GM23248 (cell line): ENCODE data around the gene ANO2. TPM values are rescaled to one million over a fixed set of nuclear protein-coding genes. Genes with fewer than 3 reads are reported as not detected.

ENCODE experiments used
- DNase-seq: peaks from one replicate; pipeline ENCODE4 v3.0.0-alpha.2; 2015
- H2AFZ ChIP-seq: fragments of 200-600 bp; sonication (generic); 2 replicates; pipeline ENCODE4 v1.6.1; 2016; ENCODE audit warnings: antibody characterized with exemption
- H3F3A ChIP-seq: fragments of 200-600 bp; sonication (generic); 2 replicates; pipeline ENCODE4 v1.6.1; 2016; ENCODE audit warnings: mild to moderate bottlenecking, antibody characterized with exemption, mixed run types; ENCODE audit not compliant: insufficient read depth
- H3K27ac ChIP-seq: fragments of 200-600 bp; sonication (generic); 2 replicates; pipeline ENCODE4 v1.5.1; 2016; ENCODE audit warnings: mild to moderate bottlenecking
- H3K27me3 ChIP-seq: fragments of 200-600 bp; sonication (generic); replicated peaks from 2 replicates; pipeline ENCODE4 v1.6.1; 2016; ENCODE audit warnings: mild to moderate bottlenecking; ENCODE audit not compliant: insufficient read depth
- H3K36me3 ChIP-seq: fragments of 200-600 bp; sonication (generic); 2 replicates; pipeline ENCODE4 v1.6.1; 2016; ENCODE audit warnings: low read depth, mild to moderate bottlenecking
- H3K4me1 ChIP-seq: fragments of 200-600 bp; sonication (generic); 2 replicates; pipeline ENCODE4 v1.6.1; 2016; ENCODE audit warnings: mild to moderate bottlenecking; ENCODE audit not compliant: insufficient read depth
- H3K4me2 ChIP-seq: fragments of 200-600 bp; sonication (generic); one replicate; pipeline ENCODE4 v1.6.1; 2016; ENCODE audit warnings: mild to moderate bottlenecking; ENCODE audit not compliant: unreplicated experiment
- H3K4me3 ChIP-seq: fragments of 200-600 bp; sonication (generic); 2 replicates; pipeline ENCODE4 v1.5.1; 2016; ENCODE audit warnings: mild to moderate bottlenecking
- H3K79me2 ChIP-seq: fragments of 200-600 bp; sonication (generic); 2 replicates; pipeline ENCODE4 v1.6.1; 2016; ENCODE audit warnings: mild to moderate bottlenecking; ENCODE audit not compliant: insufficient read depth
- H3K9ac ChIP-seq: fragments of 200-600 bp; sonication (generic); 2 replicates; pipeline ENCODE4 v1.6.1; 2016; ENCODE audit warnings: mild to moderate bottlenecking
- H3K9me2 ChIP-seq: fragments of 200-600 bp; sonication (generic); 2 replicates; pipeline ENCODE4 v1.6.1; 2016; ENCODE audit warnings: mixed run types, mild to moderate bottlenecking, moderate library complexity; ENCODE audit not compliant: insufficient read depth
- H3K9me3 ChIP-seq: fragments of 200-600 bp; sonication (generic); one replicate; pipeline ENCODE4 v1.6.1; 2017; ENCODE audit warnings: low read depth
- H4K20me1 ChIP-seq: fragments of 200-600 bp; sonication (generic); 2 replicates; pipeline ENCODE4 v1.6.0; 2016; ENCODE audit not compliant: insufficient read depth
- EZH2 ChIP-seq: fragments of 200-600 bp; sonication (generic); IDR thresholded peaks from 2 replicates; pipeline ENCODE4 v1.6.1; 2018; ENCODE audit warnings: antibody characterized with exemption, mild to moderate bottlenecking; ENCODE audit not compliant: insufficient read depth, poor library complexity, severe bottlenecking
- EZH2phosphoT487 ChIP-seq: fragments of 200-600 bp; sonication (generic); IDR thresholded peaks from 2 replicates; pipeline ENCODE4 v1.6.1; 2018; ENCODE audit warnings: antibody characterized with exemption, moderate library complexity, mild to moderate bottlenecking, low read depth; ENCODE audit not compliant: insufficient read depth
- WGBS, 2 experiments: methylation state at CpG; one replicate each; pipeline ENCODE4 v1.1.6; 2015 to 2017; ENCODE audit warnings: low lambda C conversion rate in 2 of 2, low coverage in 1 of 2; ENCODE audit errors: missing lambda C conversion rate in 2 of 2; 5-methylcytosine and 5-hydroxymethylcytosine counted together
- in situ Hi-C: fragments of 300-500 bp; cut with MboI; formaldehyde crosslinking; loops from 2 replicates; pipeline ENCODE4 v1.15.0; 2020
- polyA plus RNA-seq: library from polyadenylated mRNA; unstranded; fragments of >200 nt; fragmentation: Nextera tagmentation; extraction: Ambion mirVana; gene quantifications from 2 replicates; pipeline ENCODE4 v1.2.1, GENCODE V29; 2016
- total RNA-seq: library from RNA; depleted of rRNA; stranded (reverse); fragments of >200 nt; shearing (Covaris generic); gene quantifications from 2 replicates; pipeline ENCODE4 v1.2.3, GENCODE V29; 2014

The ANO2 gene
- total and polyA plus RNA-seq, 2 experiments from 2014 or later: not detected

DNA sequence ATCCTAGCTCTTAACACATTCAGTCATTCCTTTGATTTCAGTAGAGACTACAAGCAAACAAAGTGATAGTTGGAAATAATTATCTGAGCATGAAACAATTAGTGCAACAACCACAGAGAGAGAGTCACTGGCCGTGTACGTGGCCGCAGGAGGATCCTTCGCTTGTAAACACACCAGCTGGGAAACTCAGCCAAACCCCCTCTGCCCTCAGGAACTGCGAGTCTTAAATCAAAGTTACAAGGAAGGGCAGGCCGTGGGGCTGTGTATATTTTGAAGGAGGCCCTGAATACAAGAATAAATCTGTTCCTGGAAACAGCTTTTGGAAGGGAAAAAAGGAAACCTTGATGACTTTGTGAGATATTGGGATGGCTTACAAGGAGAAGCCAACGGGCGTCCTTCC, 164.5 kb downstream of the ANO2 start:
- no peaks in the 10 kb centered on the region for H3K79me2 ChIP-seq
- no peak for DNase-seq
- H4K20me1 ChIP-seq: no peaks in the 10 kb centered on the region
- H3K4me2 ChIP-seq: no peak overlapping the region
- no peak overlapping the region for H3K4me3 ChIP-seq
- H3K9me3 ChIP-seq: no peaks in the 10 kb centered on the region
- no peaks in the 10 kb centered on the region for H3K9me2 ChIP-seq
- 0 out of 2 replicates have a peak, but pooled peaks cover 3% of the 10 kb centered on the region for H3K27me3 ChIP-seq
- in situ Hi-C loops: no loop called here
- H2AFZ ChIP-seq: no peak overlapping the region
- WGBS, 2 experiments: 45 to 49% methylated on average over 8 of the region's 8 CpGs
- no peaks in the 10 kb centered on the region for H3K36me3 ChIP-seq
- H3F3A ChIP-seq: no peaks in the 10 kb centered on the region
- TF ChIP-seq EZH2 (no peak), EZH2phosphoT487 (no peak)
- H3K9ac ChIP-seq: no peak overlapping the region
- no peak overlapping the region for H3K27ac ChIP-seq
- no peaks in the 10 kb centered on the region for H3K4me1 ChIP-seq

- no peak overlapping the region for H3K4me2 ChIP-seq
- no peaks in the 10 kb centered on the region for H4K20me1 ChIP-seq
- H2AFZ ChIP-seq: no peak overlapping the region
- no peaks in the 10 kb centered on the region for H3K36me3 ChIP-seq
- no peak overlapping the region for H3K4me3 ChIP-seq
- no peaks in the 10 kb centered on the region for H3F3A ChIP-seq
- H3K9ac ChIP-seq: no peak overlapping the region
- no peaks in the 10 kb centered on the region for H3K9me2 ChIP-seq
- no peak for DNase-seq
- no peak for TF ChIP-seq EZH2phosphoT487
- TF ChIP-seq EZH2: no peak
- H3K9me3 ChIP-seq: no peaks in the 10 kb centered on the region
- in situ Hi-C loops: no loop called here
- H3K27ac ChIP-seq: no peak overlapping the region
- no peaks in the 10 kb centered on the region for H3K79me2 ChIP-seq
- H3K4me1 ChIP-seq: no peaks in the 10 kb centered on the region
- 58 to 63% methylated on average over 5 of the region's 5 CpGs for WGBS, 2 experiments
- 0 out of 2 replicates have a peak, but pooled peaks cover 3% of the 10 kb centered on the region for H3K27me3 ChIP-seq
Observed at GRCh38 chr12:5779401-5779800, 165.7 kb downstream of the ANO2 start.

DNA sequence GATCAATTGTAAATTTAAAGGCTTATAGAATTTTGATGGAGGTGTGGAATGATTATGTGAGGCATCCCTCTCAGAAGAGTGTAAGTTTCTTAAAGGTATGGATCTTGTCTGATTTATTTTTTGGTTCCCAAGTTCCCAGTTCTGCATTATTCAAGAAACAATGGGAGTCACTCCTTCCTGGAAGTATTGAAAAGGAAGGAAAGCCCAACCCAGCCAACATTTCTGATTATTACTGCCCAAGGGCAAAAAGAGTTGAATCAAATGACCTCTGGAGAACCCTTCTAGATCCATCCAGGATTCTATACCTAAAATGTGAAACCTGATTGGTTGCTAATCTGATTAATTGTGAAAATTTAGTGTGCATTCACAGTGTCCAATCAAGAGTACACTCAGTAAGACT, 166.2 kb downstream of the ANO2 start:
- no peaks in the 10 kb centered on the region for H3F3A ChIP-seq
- H3K9me3 ChIP-seq: no peaks in the 10 kb centered on the region
- no peak overlapping the region for H3K4me3 ChIP-seq
- no peaks in the 10 kb centered on the region for H3K9me2 ChIP-seq
- H3K79me2 ChIP-seq: no peaks in the 10 kb centered on the region
- H2AFZ ChIP-seq: no peak overlapping the region
- no peak for DNase-seq
- no peaks in the 10 kb centered on the region for H4K20me1 ChIP-seq
- no peak overlapping the region for H3K27ac ChIP-seq
- no peak for TF ChIP-seq EZH2phosphoT487
- no peak for TF ChIP-seq EZH2
- in situ Hi-C loops: no loop called here
- H3K27me3 ChIP-seq: 0 out of 2 replicates have a peak, but pooled peaks cover 3% of the 10 kb centered on the region
- H3K4me1 ChIP-seq: no peaks in the 10 kb centered on the region
- H3K36me3 ChIP-seq: no peaks in the 10 kb centered on the region
- H3K4me2 ChIP-seq: no peak overlapping the region
- H3K9ac ChIP-seq: no peak overlapping the region

GRCh38 chr12:5777451-5777850, 167.6 kb downstream of the ANO2 start:
- Histone ChIP-seq H3K4me1 (no peaks in the 10 kb centered on the region), H3K9me3 (no peaks in the 10 kb centered on the region), H3K9me2 (no peaks in the 10 kb centered on the region), H3K79me2 (no peaks in the 10 kb centered on the region), H3K27ac (no peak overlapping the region), H4K20me1 (no peaks in the 10 kb centered on the region), H2AFZ (no peak overlapping the region), H3F3A (no peaks in the 10 kb centered on the region), H3K4me3 (no peak overlapping the region), H3K27me3 (0 out of 2 replicates have a peak, but pooled peaks cover 3% of the 10 kb centered on the region), H3K4me2 (no peak overlapping the region), H3K36me3 (no peaks in the 10 kb centered on the region), H3K9ac (no peak overlapping the region)
- TF ChIP-seq EZH2 (no peak), EZH2phosphoT487 (no peak)
- in situ Hi-C loops: no loop called here
- DNase-seq: no peak
- 6 to 15% methylated on average over 3 of the region's 3 CpGs for WGBS, 2 experiments

GRCh38 chr12:5776091-5776490, 169.0 kb downstream of the ANO2 start:
- H3K4me2 ChIP-seq: no peak overlapping the region
- H3K36me3 ChIP-seq: no peaks in the 10 kb centered on the region
- no peak overlapping the region for H2AFZ ChIP-seq
- H3K9me2 ChIP-seq: no peaks in the 10 kb centered on the region
- H3K4me3 ChIP-seq: no peak overlapping the region
- H3K27ac ChIP-seq: no peak overlapping the region
- no peaks in the 10 kb centered on the region for H4K20me1 ChIP-seq
- H3K4me1 ChIP-seq: no peaks in the 10 kb centered on the region
- in situ Hi-C loops: no loop called here
- H3K9ac ChIP-seq: no peak overlapping the region
- no peaks in the 10 kb centered on the region for H3K9me3 ChIP-seq
- DNase-seq: no peak
- H3K27me3 ChIP-seq: peaks cover 3% of the 10 kb centered on the region; the same call in 1 of the 2 replicates
- TF ChIP-seq EZH2phosphoT487 (no peak), EZH2 (no peak)
- H3K79me2 ChIP-seq: no peaks in the 10 kb centered on the region
- no peaks in the 10 kb centered on the region for H3F3A ChIP-seq
- 56 to 70% methylated on average over 4 of the region's 4 CpGs for WGBS, 2 experiments
